Neural cell (in vitro differentiated cells): ENCODE results near the gene PTPRG. TPM values are rescaled to one million over a fixed set of nuclear protein-coding genes. Genes with fewer than 3 reads are reported as not detected.

ENCODE experiments used
- H2AFZ ChIP-seq: fragments of 200-600, 300-800 bp; sonication (generic), shearing (Covaris generic); 2 replicates; pipeline ENCODE4 v1.6.0; 2014; ENCODE audit warnings: low read depth, mild to moderate bottlenecking, antibody characterized with exemption, low read length, moderate library complexity
- H3F3A ChIP-seq: fragments of 200-600 bp; shearing (Covaris generic); 2 replicates; pipeline ENCODE4 v1.6.1; 2016; ENCODE audit warnings: mild to moderate bottlenecking, moderate library complexity, mixed read lengths, antibody characterized with exemption, low read length; ENCODE audit not compliant: insufficient read depth, poor library complexity, severe bottlenecking
- H3K27ac ChIP-seq: fragments of 200-600, 300-800 bp; sonication (generic), shearing (Covaris generic); 2 replicates; pipeline ENCODE4 v1.5.1; 2014; ENCODE audit warnings: mild to moderate bottlenecking, low read length, moderate library complexity
- H3K27me3 ChIP-seq: fragments of 300-800, 200-600 bp; sonication (generic), shearing (Covaris generic); 2 replicates; pipeline ENCODE4 v1.6.0; 2014; ENCODE audit warnings: mild to moderate bottlenecking, low read depth, low read length, moderate library complexity; ENCODE audit not compliant: insufficient read depth
- H3K36me3 ChIP-seq: fragments of 300-800, 200-600 bp; sonication (generic), shearing (Covaris generic); 2 replicates; pipeline ENCODE4 v1.5.1; 2014; ENCODE audit warnings: mild to moderate bottlenecking, antibody characterized with exemption, low read length, moderate library complexity; ENCODE audit not compliant: insufficient read depth
- H3K4me2 ChIP-seq: fragments of 300-800, 200-600 bp; sonication (generic), shearing (Covaris generic); 2 replicates; pipeline ENCODE4 v1.6.0; 2014; ENCODE audit warnings: mild to moderate bottlenecking, low read length
- H3K4me3 ChIP-seq: fragments of 300-800, 200-600 bp; sonication (generic), shearing (Covaris generic); 2 replicates; pipeline ENCODE4 v1.5.1; 2014; ENCODE audit warnings: mild to moderate bottlenecking, low read length, moderate library complexity
- H3K79me2 ChIP-seq: fragments of 200-600 bp; shearing (Covaris generic); replicated peaks from 2 replicates; pipeline ENCODE4 v1.6.0; 2014; ENCODE audit warnings: mild to moderate bottlenecking, low read length, moderate library complexity; ENCODE audit not compliant: insufficient read depth
- H3K9ac ChIP-seq: fragments of 300-800, 200-600 bp; sonication (generic), shearing (Covaris generic); 2 replicates; pipeline ENCODE4 v1.6.1; 2016; ENCODE audit warnings: mild to moderate bottlenecking, low read length, mixed read lengths
- H3K9me2 ChIP-seq: fragments of 200-600 bp; shearing (Covaris generic); 2 replicates; pipeline ENCODE4 v1.6.1; 2016; ENCODE audit warnings: mild to moderate bottlenecking, low read length, mixed read lengths; ENCODE audit not compliant: insufficient read depth
- H3K9me3 ChIP-seq: fragments of 200-600, 300-800 bp; sonication (generic), shearing (Covaris generic); 2 replicates; pipeline ENCODE4 v1.6.1; 2016; ENCODE audit warnings: mild to moderate bottlenecking, mixed run types, low read length, moderate library complexity, mixed read lengths
- H4K20me1 ChIP-seq: fragments of 200-600 bp; shearing (Covaris generic); 2 replicates; pipeline ENCODE4 v1.6.1; 2016; ENCODE audit warnings: mild to moderate bottlenecking, mixed run types; ENCODE audit not compliant: insufficient read depth
- EP300 ChIP-seq: fragments of 450-650 bp; conservative IDR thresholded peaks from 2 replicates; pipeline ENCODE4 v1.6.1; 2014; ENCODE audit warnings: antibody characterized with exemption, mild to moderate bottlenecking, moderate library complexity; ENCODE audit not compliant: poor library complexity, severe bottlenecking
- EZH2 ChIP-seq: fragments of 200-600, 300-800 bp; shearing (Covaris generic), sonication (generic); IDR thresholded peaks from 2 replicates; pipeline ENCODE4 v1.6.1; 2014; ENCODE audit warnings: antibody characterized with exemption, low read length, borderline replicate concordance, mild to moderate bottlenecking; ENCODE audit not compliant: insufficient read depth, poor library complexity, severe bottlenecking
- POLR2AphosphoS5 ChIP-seq: IDR thresholded peaks from 2 replicates; pipeline ENCODE4 v1.6.1; 2012
- RAD21 ChIP-seq: fragments of 450-650 bp; conservative IDR thresholded peaks from 2 replicates; pipeline ENCODE4 v1.6.1; 2014; ENCODE audit warnings: antibody characterized with exemption, mild to moderate bottlenecking, moderate library complexity
- SMC3 ChIP-seq: fragments of 450-650 bp; conservative IDR thresholded peaks from 2 replicates; pipeline ENCODE4 v1.6.1; 2014; ENCODE audit warnings: antibody characterized with exemption, mild to moderate bottlenecking, moderate library complexity; ENCODE audit not compliant: poor library complexity
- TAF1 ChIP-seq: IDR thresholded peaks from 2 replicates; pipeline ENCODE4 v1.6.1; 2012; ENCODE audit warnings: low read depth
- polyA plus RNA-seq: library from polyadenylated mRNA; depleted of rRNA; stranded (reverse); fragments of >200 nt; gene quantifications from 2 replicates; pipeline ENCODE4 v1.2.3, GENCODE V29; 2014
- TF ChIP-seq, protein P1 (sequence below): fragments of 450-650 bp; IDR thresholded peaks from 2 replicates; pipeline ENCODE4 v1.5.1; 2014; ENCODE audit warnings: antibody characterized with exemption, mild to moderate bottlenecking, moderate library complexity; ENCODE audit not compliant: poor library complexity, severe bottlenecking
- TF ChIP-seq, protein P2 (sequence below): IDR thresholded peaks from 2 replicates; pipeline ENCODE4 v1.6.1; 2012; ENCODE audit warnings: borderline replicate concordance

The PTPRG gene
- polyA plus RNA-seq, 1 donor from 2014 or later = 33.1 TPM

DNA sequence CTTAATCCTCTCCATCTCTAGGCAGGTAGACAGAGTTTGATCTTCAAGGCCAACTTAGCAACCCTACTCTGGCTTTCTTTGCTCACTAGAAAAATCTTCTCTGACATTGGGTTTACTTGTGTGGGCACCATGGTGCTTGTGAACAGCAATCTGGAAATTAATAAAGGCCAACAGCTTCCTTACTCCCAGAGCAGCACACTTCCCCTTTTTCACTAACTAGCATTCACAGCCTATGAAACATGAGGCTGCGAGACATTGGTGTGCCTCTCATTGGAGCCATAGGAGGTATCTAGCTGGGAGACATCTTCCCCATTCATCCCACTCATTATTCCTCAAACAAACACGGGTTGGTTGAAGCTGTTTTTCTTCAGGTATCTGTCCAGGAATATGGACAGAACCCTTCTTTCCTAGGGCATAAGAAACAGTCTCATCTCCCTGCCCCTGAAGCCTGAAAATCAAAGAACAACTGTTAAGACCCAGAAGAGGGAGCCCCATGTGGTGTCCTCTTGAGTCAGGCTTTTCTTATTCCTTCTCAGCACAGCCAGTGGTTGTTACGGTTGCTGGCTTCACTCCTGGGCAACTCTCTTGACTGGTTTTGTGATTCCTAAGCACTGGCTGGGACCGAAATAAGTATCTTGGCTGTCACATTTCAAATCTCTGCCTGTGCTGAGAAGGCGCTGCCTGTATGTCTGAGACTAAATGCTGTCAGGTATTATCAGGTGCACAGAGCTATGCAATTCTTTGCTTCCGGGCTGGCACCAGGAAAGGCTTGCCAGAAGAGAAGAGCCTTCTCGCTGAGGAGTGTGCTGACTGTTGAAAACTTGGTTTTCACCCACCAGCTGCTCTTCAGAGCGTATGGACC lies 617.6 kb downstream of the PTPRG start:
- Histone ChIP-seq H3K27ac (no peak overlapping the region), H3K79me2 (no peaks in the 10 kb centered on the region)

DNA sequence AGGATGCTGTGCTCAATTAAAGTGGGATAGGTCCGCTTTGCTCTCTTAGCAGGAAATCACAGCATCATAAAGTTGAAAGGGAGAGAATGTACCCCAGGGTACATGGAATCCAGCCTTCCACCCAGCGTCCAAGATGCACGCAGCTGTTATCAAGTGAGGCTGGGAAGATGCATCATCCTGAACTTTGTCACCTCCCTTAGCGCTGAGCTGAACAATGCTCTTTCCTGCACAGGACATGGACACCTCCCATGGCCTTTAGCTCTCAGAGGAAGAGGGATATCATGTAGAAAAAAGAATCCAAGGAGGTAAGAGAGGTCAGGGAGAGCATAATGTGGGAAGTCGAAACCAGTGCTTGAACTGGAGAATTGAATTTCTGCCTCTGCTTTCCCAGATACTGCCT lies 619.1 kb downstream of the PTPRG start:
- Histone ChIP-seq H3K9ac (no peak overlapping the region), H4K20me1 (no peaks in the 10 kb centered on the region), H3K4me2 (no peak overlapping the region), H2AFZ (no peak overlapping the region), H3K9me2 (no peaks in the 10 kb centered on the region), H3K27ac (no peak overlapping the region), H3K79me2 (no peaks in the 10 kb centered on the region), H3K27me3 (no peaks in the 10 kb centered on the region), H3F3A (no peaks in the 10 kb centered on the region), H3K9me3 (no peaks in the 10 kb centered on the region), H3K36me3 (no peaks in the 10 kb centered on the region), H3K4me3 (no peak overlapping the region)
- TF ChIP-seq SMC3 (no peak), EZH2 (no peak), TAF1 (no peak), EP300 (no peak)
- TF ChIP-seq, protein P1, sequence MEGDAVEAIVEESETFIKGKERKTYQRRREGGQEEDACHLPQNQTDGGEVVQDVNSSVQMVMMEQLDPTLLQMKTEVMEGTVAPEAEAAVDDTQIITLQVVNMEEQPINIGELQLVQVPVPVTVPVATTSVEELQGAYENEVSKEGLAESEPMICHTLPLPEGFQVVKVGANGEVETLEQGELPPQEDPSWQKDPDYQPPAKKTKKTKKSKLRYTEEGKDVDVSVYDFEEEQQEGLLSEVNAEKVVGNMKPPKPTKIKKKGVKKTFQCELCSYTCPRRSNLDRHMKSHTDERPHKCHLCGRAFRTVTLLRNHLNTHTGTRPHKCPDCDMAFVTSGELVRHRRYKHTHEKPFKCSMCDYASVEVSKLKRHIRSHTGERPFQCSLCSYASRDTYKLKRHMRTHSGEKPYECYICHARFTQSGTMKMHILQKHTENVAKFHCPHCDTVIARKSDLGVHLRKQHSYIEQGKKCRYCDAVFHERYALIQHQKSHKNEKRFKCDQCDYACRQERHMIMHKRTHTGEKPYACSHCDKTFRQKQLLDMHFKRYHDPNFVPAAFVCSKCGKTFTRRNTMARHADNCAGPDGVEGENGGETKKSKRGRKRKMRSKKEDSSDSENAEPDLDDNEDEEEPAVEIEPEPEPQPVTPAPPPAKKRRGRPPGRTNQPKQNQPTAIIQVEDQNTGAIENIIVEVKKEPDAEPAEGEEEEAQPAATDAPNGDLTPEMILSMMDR = no peak

More for the DNA sequence above, 617.6 kb downstream of the PTPRG start:
- no peak for TF ChIP-seq TAF1
- TF ChIP-seq, protein P1 = no peak
- TF ChIP-seq RAD21 = no peak
- TF ChIP-seq EZH2 = no peak
- TF ChIP-seq, protein P2, sequence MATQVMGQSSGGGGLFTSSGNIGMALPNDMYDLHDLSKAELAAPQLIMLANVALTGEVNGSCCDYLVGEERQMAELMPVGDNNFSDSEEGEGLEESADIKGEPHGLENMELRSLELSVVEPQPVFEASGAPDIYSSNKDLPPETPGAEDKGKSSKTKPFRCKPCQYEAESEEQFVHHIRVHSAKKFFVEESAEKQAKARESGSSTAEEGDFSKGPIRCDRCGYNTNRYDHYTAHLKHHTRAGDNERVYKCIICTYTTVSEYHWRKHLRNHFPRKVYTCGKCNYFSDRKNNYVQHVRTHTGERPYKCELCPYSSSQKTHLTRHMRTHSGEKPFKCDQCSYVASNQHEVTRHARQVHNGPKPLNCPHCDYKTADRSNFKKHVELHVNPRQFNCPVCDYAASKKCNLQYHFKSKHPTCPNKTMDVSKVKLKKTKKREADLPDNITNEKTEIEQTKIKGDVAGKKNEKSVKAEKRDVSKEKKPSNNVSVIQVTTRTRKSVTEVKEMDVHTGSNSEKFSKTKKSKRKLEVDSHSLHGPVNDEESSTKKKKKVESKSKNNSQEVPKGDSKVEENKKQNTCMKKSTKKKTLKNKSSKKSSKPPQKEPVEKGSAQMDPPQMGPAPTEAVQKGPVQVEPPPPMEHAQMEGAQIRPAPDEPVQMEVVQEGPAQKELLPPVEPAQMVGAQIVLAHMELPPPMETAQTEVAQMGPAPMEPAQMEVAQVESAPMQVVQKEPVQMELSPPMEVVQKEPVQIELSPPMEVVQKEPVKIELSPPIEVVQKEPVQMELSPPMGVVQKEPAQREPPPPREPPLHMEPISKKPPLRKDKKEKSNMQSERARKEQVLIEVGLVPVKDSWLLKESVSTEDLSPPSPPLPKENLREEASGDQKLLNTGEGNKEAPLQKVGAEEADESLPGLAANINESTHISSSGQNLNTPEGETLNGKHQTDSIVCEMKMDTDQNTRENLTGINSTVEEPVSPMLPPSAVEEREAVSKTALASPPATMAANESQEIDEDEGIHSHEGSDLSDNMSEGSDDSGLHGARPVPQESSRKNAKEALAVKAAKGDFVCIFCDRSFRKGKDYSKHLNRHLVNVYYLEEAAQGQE = no peak
- no peak for TF ChIP-seq POLR2AphosphoS5
- H3K36me3 ChIP-seq = no peaks in the 10 kb centered on the region
- H4K20me1 ChIP-seq = no peaks in the 10 kb centered on the region
- H3K4me2 ChIP-seq = no peak overlapping the region
- H3K9ac ChIP-seq = no peak overlapping the region
- H3K9me3 ChIP-seq = no peaks in the 10 kb centered on the region
- no peaks in the 10 kb centered on the region for H3K9me2 ChIP-seq
- H3F3A ChIP-seq = no peaks in the 10 kb centered on the region
- H2AFZ ChIP-seq = no peak overlapping the region
- no peaks in the 10 kb centered on the region for H3K27me3 ChIP-seq
- no peak overlapping the region for H3K4me3 ChIP-seq
